C4-2B (cell line): ENCODE results near the gene TMEM8B.

Experiments
- ZFX ChIP-seq: fragments of 450-650 bp; IDR thresholded peaks from 2 replicates; pipeline ENCODE4 v1.6.1; 2017
- TF ChIP-seq, protein P1 (sequence below): fragments of 450-650 bp; conservative IDR thresholded peaks from 2 replicates; pipeline ENCODE4 v1.5.1; 2017; ENCODE audit warnings: mild to moderate bottlenecking

DNA sequence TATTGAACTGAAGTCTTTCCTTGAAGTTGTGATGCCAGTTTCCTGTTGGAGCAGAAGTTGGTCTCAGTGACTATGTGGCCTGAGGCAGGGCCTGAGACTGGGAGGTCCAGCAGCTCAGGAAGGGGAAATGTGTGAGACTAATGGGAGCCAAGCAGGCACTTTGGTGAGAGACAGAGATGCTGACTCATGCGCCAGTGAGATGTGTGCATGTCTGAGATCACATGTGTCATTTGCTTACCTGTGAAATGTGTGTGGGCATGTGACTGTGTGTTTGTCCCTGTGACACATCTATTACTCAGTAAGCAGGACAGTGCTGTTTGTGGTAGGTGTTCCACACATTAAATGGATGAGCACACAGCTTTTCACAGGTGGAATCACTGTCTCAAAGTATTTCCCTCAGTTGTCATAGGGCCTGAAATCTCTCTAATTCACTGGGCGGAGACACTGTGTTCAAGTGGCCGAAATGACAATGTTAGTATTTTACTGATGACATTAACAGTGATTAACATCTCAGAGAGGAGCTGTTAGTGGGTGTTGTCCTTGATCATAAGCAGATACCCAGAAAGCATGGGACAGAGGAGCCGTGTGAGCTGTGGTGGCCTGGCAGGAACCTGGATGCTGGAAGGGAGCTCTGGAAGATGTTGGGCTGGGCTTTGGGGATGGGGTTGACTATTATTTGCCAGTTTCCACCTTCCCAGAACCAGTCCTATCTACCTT lies 30.2 kb upstream of the TMEM8B start:
- TF ChIP-seq, protein P1, sequence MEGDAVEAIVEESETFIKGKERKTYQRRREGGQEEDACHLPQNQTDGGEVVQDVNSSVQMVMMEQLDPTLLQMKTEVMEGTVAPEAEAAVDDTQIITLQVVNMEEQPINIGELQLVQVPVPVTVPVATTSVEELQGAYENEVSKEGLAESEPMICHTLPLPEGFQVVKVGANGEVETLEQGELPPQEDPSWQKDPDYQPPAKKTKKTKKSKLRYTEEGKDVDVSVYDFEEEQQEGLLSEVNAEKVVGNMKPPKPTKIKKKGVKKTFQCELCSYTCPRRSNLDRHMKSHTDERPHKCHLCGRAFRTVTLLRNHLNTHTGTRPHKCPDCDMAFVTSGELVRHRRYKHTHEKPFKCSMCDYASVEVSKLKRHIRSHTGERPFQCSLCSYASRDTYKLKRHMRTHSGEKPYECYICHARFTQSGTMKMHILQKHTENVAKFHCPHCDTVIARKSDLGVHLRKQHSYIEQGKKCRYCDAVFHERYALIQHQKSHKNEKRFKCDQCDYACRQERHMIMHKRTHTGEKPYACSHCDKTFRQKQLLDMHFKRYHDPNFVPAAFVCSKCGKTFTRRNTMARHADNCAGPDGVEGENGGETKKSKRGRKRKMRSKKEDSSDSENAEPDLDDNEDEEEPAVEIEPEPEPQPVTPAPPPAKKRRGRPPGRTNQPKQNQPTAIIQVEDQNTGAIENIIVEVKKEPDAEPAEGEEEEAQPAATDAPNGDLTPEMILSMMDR = no peak
- no peak for TF ChIP-seq ZFX
